NCI-H524 treated with DMSO at 0.1 percent for 48 hours (cell line): ENCODE measurements around the gene FBXO45.
"Not testable (repeated sequence)": the region's sequence is repeated elsewhere in the genome, so short reads cannot be mapped to it uniquely, and the experiment has no call there.

ENCODE experiments used
- DNase-seq: peaks from one replicate; lab custom pipeline; 2025; lab: John Stamatoyannopoulos, UW

FBXO45 gene

DNA sequence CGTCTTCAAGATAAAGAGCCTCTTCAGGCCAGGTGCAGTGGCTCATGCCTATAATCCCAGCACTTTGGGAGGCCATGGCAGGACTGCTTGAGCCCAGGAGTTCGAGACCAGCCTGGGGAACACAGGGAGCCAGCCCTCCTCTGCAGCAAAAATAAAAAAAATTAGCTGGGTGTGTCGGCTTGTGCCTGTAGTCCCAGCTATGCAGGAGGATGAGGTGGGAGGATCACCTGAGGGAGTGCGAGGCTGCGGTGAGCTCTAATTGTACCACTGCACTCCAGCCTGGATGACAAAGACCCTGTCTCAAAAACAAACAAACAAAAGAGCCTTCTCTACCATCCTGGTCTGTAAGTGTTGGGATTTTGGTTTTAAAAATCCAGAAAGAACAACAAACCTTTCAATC, 11.2 kb upstream of the FBXO45 start:
- no peak for DNase-seq

DNA sequence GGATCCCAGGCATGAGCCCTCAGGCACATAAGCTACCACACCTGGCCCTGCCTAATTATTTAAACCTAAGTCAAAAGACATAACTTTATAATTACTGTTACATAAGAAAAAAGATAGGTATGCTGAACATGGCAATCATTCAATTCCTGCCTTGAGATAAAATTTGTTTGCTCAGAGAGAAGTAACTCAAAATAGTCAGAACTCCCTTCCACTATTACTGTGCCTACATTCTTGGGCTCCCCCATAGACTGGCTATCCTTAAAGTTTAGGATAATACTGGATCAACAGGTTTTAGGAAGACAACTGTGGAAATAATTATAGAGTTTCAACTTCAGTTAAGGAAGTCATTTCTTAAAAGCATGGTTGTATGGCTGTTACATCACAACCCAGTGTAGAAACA, 10.0 kb upstream of the FBXO45 start:
- no peak for DNase-seq

DNA sequence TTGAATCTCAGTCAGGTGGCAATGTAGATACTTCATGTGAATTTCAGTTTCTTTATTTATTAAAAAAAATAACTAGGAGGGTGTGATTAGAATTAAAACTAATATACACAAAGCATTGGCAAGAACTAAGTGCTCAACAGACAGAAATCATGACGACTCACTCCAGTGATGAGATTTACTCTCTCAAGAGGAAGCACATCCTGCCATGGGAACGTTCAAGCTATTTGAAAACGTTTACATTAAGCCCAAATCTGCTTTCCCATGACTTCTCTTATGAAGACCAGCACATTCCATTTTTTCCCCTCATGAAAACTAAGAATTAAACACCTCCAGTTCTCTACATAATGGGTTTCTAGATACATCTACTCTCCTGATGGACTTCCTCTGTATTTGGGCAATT, 8.6 kb upstream of the FBXO45 start:
- DNase-seq: no peak

DNA sequence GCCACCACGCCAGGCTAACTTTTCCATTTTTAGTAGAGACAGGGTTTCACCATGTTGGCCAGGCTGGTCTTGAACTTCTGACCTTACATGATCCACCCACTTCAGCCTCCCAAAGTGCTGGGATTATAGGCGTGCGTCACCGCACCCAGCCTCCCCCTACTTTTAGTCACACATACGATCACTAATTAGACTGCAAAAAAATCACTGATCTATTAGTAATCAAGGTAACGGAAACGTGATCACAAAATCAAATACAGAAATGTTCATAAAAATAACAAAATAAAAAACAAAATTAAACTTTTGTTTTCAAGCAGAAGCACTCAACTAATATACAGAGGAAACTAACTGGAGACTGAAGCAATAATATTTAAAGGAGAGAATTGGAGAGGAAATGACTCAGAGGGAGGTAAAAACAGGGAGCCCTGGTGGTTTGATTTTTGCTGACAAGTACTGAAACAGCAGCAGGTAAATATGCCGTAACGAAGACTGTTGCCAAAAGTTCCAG, 4.7 kb upstream of the FBXO45 start:
- DNase-seq: no peak

DNA sequence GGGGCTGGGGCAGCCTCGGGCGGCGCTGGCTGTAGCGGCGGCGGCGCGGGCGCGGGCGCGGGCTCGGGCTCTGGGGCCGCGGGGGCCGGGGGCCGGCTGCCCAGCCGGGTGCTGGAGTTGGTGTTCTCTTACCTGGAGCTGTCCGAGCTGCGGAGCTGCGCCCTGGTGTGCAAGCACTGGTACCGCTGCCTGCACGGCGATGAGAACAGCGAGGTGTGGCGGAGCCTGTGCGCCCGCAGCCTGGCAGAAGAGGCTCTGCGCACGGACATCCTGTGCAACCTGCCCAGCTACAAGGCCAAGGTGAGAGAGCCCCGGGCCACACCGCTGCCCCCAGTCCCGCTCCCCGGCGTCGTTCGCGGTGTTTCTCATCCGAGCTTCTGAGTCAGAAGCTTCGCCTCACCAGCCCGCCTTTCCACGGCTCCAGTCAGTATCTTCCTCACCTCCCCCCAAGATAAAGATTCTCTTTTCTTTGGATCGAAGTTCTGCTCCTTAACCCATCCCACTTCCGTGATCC, 600 bp downstream of the FBXO45 start:
- no peak for DNase-seq

DNA sequence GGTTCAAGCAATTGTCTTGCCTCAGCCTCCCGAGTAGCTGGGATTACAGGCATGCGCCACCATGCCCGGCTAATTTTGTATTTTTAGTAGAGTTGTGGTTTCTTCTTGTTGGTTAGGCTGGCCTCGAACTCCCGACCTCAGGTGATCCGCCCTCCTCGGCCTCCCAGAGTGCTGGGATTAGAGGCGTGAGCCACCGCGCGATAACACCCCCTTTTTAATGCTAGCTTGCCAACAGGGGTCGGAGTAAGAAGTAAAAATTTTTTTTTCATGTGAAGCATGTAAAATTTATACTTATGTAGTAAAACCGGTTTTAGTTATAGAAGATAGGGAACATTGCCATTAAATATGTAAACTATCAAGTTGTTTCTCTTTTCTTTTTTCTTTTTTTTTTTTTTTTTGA, 1.9 kb downstream of the FBXO45 start:
- DNase-seq: not testable (repeated sequence)

DNA sequence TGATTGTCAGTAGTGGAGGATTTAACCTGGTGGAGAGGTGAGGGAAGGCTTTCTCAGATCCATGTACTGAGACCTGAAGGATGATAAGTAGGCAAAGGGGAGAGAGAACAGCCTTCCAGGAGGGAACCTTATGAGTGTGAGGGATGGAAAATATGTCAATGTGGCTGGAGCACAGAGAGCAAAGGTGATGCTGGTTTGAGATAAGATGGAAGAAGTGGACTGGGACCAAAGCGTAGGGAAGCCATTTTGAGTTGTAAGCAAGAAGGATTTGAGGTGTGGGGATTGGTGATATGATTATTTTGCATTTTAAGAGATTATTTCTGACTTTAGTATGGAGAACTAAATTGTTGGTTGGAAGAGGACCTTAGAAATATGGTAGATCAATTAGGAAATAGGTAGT, 3.9 kb downstream of the FBXO45 start:
- no peak for DNase-seq

DNA sequence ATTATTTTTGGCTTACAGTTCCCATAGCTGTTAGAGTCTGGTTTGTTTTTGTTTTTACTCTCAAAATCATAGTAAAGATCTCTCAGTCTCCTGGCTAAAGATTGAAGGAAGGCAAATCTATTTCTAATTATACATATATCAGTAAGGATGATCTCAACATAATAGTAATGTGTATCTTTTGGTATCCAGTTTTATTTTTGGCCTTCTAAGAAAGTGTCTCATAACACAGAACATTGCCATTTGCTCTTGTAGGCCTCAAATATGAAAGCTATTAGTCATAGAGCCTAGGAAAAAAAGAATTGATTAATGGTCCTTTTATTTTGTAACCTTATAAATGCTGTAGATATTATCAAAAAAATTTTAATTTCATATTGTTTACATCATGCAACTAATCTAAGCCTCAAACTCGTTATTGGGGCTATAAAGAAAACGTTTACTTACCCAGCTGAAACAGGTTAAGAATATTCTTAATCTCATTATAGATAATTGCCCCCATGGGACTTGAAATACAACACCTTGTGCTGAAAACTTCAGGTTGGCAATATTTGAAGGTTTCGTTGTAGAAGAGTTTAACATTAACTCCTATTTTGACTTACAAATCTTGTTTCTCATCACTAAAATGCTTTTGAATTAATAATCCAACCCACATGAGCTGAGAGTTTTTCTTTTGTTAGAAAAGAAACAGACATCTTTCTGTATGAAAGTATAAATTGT, 16.7 kb downstream of the FBXO45 start:
- DNase-seq: peak; percentile 22

DNA sequence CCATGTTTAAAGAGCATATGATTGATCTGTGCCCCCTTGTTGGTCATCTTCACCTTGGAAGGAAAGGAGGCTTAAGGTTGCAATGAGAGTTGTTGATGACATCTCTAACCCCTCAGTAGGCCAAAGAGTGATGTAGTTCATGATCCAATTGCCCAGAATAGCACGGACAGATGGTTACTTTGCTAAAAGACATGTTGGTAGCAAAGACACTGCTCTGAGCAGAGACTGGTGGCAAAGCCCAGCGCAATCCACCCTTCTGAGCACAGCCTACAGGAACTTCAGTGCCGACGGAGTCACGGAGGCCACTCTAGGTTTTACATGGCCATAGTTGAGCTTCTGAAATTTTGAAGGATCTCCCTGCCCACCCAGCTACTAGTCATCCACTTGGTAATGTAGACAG, 21.8 kb downstream of the FBXO45 start:
- DNase-seq: no peak

DNA sequence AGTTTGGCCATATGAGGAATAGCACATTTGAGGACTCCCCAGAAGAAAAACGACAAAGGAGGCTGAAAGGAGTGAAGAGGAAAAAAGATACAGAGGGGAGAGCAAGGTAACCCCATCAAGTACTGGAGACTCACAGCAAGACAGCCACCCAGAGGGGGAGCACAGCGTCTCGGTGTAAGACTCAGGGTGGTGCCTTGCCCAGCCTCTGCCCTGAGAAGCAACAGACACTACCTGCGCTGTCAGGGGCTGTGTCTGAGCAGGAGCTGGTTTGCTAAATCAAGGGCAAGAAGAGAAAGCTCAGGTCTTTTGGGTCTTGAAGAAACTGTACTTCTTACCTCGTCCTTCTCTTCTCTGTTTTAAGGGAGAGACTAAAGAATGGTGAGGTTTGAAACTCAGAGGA, 27.9 kb downstream of the FBXO45 start:
- no peak for DNase-seq

DNA sequence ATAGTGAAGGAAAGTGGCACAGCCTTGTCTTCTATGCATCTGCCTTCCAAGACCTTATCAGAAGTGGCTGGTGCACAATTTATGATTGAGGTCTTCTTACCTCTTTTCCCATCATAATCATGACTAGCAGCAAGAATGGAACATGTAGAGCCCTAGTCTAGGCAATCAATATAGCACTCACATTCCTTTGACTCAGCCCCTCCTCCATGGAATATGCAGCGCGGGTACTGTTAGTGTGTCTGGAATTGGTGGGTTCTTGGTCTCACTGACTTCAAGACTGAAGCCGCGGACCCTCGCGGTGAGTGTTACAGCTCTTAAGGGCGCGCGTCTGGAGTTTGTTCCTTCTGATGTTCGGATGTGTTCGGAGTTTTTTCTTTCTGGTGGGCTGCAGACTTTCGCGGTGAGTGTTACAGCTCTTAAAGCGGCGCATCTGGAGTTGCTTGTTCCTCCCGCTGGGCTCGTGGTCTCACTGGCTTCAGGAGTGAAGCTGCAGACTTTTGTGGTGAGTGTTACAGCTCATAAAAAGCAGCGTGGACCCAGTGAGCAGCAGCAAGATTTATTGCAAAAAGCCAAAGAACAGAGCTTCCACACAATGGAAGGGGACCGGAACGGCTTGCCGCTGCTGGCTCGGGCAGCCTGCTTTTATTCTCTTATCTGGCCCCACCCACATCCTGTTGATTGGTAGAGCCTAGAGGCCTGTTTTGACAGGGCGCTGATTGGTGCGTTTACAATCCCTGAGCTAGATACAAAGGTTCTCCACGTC, 29.7 kb downstream of the FBXO45 start:
- not testable (repeated sequence) for DNase-seq

DNA sequence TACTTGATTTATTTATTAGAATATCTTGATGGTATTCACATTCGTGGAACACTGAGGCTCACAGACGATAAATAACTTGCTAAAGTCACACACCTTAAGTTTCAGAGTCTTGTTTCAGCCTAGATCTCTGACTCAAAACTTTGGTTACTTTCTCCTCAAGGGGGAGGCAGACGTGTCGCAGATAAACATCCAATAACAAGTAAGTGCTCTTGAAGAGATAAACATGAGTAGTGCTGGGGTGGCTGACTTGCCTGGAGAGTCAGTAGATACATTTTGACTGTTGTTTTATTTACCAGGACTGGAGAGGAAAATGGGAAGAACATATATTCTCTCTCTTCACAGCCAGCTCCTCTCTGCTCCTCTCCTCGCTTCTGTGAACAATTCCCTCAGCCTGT, 31.3 kb downstream of the FBXO45 start:
- DNase-seq: no peak

DNA sequence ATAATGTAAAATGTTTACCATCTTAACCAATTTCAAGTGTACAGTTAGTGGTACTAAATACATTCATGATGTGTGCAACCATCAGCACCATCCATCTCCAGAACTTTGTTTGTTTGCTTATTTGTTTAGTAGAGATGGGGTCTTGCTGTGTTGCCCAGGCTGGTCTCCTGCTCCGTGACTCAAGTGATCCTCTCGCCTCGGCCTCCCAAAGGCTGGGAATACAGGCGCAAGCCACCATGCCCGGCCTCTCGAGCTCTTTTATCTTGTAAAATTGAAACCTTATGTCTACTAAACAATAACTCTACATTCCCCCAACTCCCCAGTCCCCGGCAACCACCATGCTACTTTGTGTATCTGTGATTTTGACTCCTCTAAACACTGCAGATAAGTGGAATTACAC, 31.9 kb downstream of the FBXO45 start:
- no peak for DNase-seq

DNA sequence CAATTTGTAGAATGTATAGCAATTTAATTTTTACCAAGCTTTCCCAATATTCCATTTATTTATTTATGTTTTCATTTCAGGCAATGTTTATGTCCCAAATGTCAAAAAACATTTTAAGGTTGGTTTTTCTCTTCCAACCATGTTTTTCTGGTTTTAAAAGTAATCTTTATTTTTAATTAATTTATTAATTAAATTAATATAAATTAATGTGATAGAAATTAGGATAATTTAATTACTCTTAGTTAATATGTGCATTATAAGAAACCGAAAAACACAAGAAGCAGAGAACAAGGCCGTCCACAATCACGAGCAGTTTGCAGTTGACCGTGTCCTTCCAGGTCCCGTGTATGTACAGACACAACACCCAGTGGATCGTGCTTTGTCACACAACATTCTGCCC, 34.2 kb downstream of the FBXO45 start:
- no peak for DNase-seq

DNA sequence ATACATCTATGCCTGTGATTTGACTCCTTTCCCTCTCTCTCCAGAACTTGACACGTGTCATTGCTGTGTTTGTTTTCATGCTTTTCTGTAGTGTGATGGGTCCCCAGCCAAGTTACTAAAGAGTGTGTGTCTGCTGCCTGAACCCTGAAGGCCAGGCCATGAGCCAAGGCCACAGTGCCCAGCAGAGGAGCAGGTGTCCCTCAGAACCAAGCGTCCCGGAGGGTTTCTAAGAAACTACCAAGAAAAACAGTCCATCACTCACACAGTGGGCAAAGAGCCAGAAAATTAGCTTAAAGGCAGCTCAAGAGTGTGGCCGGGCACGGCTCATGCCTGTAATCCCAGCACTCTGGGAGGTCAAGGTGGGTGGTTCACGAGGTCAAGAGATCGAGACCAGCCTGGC, 35.2 kb downstream of the FBXO45 start:
- no peak for DNase-seq

DNA sequence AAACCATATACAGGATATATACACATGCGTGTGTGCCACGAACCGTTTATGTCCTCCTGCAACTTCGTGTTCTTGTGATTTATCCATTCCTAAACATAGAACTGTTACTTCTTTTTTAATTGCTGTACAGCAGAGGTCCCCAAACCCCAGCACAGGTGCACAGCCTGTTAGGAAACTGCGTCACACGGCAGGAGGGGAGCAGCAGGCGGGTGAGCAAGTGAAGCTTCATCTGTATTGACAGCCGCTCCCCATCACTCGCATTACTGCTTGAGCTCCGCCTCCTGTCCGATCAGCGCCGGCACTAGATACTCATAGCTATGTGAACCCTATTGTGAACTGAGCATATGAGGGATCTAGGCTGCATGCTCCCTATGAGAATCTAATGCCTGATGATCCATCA, 36.1 kb downstream of the FBXO45 start:
- DNase-seq: no peak

DNA sequence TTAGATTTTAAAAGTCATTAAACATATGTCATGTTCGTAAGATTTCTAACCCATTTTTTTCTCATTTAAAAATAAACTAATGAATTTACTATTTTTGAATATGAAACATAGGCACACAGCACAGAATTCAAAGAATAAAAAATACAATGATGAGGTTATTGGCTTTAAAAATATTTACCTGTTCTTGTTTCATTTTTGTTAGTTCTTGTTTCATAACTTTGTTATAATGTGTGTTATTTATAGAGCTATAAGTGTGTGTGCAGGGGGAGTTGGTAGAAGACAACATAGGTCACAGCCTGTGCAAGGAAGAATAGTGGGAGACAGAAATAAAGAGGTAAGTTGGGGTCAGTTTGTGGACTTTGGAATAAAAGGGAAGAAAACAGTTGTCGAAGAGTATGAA, 40.2 kb downstream of the FBXO45 start:
- DNase-seq: no peak

DNA sequence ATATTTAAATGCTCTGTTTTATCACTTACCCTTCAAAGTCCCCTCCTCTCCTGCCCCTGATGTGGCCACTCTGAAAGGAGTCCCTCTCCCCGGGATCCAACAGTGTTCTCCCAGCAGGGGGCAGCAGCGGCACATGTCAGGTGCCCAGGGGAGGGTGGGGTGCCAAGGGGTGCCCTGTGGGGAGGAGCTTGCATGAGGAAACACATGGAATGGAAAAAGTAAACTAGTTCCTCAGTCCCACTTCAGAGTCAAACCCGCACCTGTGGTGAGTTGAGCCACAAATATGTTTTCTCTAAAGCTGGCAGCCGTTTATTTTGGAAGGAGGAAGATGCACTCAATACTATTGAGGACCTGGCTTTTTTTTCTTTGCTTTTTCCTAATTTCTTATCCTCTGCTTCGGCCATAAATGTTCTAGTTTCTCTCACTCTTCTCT, 40.9 kb downstream of the FBXO45 start:
- DNase-seq: peak; percentile 31

DNA sequence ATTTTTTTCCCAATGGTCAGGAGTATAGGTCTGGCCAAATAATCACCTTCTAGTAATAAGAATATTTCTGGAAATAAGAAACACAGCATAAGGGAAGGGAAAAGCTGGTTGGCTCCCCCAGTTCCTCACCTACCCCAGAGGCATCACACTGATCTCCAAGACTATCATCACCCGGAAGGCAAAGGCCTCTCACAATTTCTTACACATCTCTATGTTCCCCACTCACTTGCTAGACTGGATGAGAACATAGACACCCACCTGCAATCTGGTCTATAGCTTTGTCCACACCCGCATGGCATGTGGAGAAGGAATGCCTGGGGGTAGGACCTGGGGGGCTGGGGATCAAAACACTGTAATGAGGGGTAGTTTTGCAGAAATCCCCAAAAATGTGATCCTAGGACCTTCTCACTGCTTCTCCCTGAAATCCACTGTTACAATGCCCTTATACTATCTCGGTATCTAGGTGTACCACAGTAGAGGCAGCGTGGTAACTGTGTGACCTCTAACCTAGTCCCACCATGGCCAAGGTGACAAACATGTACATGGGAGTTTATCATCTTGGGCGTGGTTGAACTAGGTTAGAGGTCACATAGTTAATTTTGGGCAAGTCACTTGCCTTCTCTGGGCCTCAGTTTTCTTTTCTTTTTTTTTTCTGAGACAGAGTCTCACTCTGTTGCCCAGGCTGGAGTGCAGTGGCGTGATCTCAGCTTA, 41.5 kb downstream of the FBXO45 start:
- no peak for DNase-seq

DNA sequence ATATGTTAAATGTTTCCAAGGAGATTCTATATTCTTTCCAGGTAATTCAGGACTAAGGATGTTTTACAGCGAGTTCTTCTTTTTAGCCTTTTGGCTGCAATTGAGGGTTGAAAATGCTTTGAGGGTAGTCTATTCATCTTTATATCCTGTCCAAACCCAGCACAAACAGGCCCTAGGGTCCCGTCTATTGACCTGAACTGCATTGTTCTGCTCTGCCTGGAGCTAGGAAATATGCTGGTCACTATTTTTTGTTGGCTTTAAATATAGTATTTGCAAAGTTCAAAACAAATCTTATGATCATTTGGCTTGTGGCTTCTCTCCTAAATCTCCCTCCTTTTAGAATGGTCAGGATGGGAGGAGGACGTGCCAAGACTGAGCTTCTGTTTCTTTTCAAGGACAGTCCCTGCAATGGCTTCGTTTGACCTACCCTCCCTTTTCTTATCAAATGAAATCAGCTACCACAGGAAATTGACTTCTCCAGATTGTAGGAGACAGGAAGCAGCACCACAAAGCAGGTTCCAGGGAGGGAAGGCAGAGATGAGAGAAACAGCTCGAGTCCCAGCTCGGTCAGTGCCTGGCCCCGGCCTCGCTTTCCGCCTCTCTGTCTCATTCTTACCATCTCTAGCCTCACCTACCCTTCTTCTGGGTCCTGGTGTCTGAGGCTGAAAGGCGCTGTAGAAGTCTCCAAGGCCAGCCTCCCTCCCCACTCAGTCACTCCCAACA, 43.5 kb downstream of the FBXO45 start:
- no peak for DNase-seq

DNA sequence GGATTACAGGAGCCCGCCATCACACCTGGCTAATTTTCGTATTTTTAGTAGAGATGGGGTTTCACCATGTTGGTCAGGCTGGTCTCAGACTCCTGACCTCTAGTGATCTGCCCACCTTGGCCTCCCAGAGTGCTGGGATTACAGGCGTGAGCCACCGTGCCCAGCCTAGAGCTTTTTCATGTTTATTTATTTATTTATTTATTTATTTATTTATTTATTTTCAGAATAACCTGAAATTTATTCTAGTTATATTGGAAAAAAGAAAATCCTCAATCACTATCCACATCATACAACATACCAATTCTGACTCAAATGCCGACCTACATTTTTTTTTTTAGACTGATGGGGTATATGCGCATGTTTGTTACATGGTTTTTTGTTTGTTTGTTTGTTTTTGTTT, 46.8 kb downstream of the FBXO45 start:
- not testable (repeated sequence) for DNase-seq

DNA sequence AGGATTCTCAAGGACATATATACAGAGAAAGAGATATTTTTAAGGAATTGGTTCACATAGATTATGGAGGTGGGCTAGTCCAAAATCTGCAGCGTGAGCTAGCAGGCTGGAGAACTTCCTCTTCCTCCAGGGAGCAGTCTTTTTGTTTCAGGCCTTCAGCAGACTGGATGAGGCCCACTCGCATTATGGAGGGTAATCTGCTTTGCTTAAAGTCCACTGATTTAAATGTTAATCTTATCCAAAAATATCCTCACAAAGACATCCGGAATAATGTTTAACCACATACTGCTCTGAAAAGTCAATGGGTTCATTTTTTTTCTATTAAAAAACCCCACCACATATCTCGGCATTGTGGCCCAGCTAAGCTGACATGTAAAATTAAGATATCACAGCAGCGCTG, 48.8 kb downstream of the FBXO45 start:
- no peak for DNase-seq
